ENCODE results near the gene LONP2.
"Not testable (repeated sequence)": the region's sequence is repeated elsewhere in the genome, so short reads cannot be mapped to it uniquely, and the experiment has no call there.

The LONP2 gene

GRCh38 chr16:48323783-48324775, 80.0 kb downstream of the LONP2 start:
- H3K4me3 ChIP-seq: no peak overlapping the region
- no peak overlapping the region for H3K27ac ChIP-seq

- peak overlapping the region in 1 of 21 experiments; percentile 2 for H3K27ac ChIP-seq
- no peak overlapping the region for H3K4me3 ChIP-seq
Observed at GRCh38 chr16:48326915-48327314, 82.8 kb downstream of the LONP2 start.

GRCh38 chr16:48329138-48329537, 85.0 kb downstream of the LONP2 start:
- Histone ChIP-seq H3K27ac (no peak overlapping the region), H3K4me3 (no peak overlapping the region)

GRCh38 chr16:48330189-48330840, 86.2 kb downstream of the LONP2 start:
- no peak overlapping the region for H3K4me3 ChIP-seq
- peak overlapping the region in 5 of 21 experiments; percentile 2 to 59 (median 3) for H3K27ac ChIP-seq

DNA sequence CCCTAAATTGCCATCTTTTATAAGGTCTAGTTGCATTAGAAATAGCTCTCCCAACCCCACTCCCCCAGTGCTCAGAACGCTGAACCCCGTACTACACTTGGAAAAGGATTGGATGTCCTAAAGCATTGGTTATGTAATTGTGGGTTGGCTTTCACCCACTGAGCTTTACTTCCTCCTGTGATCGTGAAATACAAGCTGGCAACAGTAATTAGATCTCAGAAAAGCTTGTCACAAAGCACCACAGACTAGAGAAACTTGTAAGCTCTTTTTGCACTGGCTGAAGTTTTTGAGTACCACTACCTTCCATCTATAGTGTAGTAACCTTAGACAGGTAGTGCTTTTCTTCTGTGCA, 86.7 kb downstream of the LONP2 start:
- Histone ChIP-seq H3K4me3 (no peak overlapping the region), H3K27ac (peak overlapping the region in 5 of 21 experiments; percentile 2 to 59 (median 3))

DNA sequence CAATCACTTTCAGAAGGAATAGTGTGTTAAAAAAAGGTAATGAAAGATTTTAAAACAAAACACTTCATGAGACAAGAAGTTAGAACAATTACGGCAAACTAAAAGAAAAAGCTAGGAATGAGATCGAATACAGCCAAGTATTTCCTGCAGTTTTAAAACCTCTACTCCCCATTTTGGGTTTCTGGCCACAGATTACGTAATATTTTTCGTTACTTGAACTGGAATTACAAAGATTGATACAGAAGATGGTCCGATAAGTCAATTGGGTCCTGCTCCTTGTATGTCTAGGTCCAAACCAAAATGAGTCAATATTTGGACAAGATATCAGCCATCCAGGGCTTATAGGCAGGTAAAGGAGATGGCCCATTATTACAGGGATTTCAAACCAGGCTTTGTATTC, 88.9 kb downstream of the LONP2 start:
- no peak overlapping the region for H3K4me3 ChIP-seq
- H3K27ac ChIP-seq: no peak overlapping the region

DNA sequence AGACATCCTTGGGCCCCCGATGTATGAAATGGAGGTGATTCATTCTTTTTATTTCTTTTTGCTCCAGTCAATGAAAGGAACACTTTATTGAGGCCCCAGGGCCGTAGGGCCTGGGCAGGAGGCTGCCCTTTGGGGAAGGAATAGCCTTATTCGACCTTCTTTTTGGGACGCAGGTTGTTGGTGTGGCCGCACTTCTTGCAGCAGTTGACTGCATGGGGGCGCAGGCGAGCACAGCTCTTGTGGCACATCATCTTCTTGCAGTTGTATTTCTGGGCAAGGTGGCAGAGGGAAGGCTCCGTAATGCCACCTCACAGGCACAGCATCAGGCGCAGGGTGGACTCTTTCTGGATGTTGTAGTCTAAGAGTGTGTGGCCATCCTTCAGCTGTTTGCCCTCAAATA, 90.2 kb downstream of the LONP2 start:
- H3K27ac ChIP-seq: peak overlapping the region in 1 of 21 experiments; percentile 6
- H3K4me3 ChIP-seq: no peak overlapping the region

GRCh38 chr16:48335961-48336360, 91.9 kb downstream of the LONP2 start:
- no peak overlapping the region for H3K27ac ChIP-seq
- no peak overlapping the region for H3K4me3 ChIP-seq

GRCh38 chr16:48340054-48340453, 96.0 kb downstream of the LONP2 start:
- Histone ChIP-seq H3K4me3 (no peak overlapping the region), H3K27ac (no peak overlapping the region)

DNA sequence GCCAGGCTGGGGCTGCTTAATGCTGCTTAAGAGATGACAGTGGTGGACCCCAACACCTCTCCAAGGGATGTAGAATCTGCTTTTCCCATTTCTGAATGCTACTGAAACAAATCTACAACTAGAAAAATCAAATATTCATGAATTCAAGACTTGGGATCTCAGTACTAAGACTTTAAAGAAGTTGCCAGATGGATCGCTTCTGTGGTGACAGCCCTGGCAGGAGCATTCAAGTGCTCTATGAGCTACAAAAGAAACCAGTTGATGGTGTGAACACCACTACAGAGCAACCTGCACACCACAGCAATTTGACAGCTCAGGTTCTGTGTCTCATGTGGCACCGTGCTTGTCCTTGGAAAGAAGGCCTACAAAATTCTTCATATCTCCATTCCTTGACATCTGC, 98.5 kb downstream of the LONP2 start:
- Histone ChIP-seq H3K27ac (no peak overlapping the region), H3K4me3 (no peak overlapping the region)

GRCh38 chr16:48347191-48347865, 103.2 kb downstream of the LONP2 start:
- Histone ChIP-seq H3K27ac (no peak overlapping the region), H3K4me3 (no peak overlapping the region)

- Histone ChIP-seq H3K4me3 (no peak overlapping the region), H3K27ac (no peak overlapping the region)
Observed at GRCh38 chr16:48347980-48348379, 103.9 kb downstream of the LONP2 start.

DNA sequence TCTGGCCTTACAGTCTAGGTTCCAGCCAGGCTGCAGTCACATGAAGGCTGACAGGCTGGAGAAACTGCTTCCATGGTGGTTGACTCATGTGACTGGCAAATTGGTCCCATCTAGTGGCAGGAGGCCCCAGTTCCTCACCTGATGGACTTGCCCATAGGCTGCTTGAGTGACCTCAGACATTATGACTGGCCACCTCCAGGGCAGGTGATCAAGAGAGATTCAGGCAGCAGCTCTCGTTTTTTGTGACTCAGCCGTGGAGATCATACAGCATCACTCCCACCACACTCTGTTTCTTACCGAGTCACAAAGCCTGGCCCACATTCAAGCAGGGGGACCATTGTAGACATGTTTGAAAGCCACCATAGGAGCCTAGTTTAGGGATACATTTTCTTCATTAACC, 106.6 kb downstream of the LONP2 start:
- Histone ChIP-seq H3K27ac (peak overlapping the region in 1 of 21 experiments; percentile 10), H3K4me3 (no peak overlapping the region)

DNA sequence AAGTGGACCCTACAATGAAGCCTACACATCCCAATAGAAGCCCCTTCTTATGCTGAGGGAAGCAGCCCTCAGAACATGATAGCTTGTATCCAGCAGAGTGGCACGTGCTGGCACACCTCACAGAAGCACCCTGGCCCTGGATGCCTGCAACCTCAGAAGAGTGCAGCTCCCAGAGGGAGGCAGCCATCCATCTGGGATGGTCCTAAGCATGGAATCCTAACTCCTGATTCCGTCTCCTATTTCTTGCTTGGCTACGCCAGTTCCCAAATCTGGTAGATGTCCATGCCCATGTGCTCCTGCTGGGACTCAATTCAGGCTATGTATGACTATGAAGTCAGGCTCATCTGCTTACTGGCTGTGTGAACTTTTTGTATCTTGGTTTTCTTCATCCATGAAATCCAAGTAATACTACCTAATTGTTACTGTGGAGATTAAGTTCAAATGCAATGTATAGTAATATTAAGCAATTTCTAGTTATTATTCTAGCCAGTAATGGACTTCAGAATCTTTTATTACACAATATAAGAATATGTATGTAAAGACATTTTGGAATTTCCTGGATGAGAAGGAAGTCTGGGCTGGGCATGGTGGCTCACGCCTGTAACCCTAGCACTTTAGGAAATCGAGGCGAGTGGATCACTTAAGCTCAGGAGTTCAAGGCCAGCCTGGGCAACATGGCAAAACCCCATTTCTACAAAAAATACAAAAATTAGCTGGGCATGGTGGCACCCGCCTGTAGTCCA, 108.7 kb downstream of the LONP2 start:
- no peak overlapping the region for H3K4me3 ChIP-seq
- H3K27ac ChIP-seq: no peak overlapping the region

DNA sequence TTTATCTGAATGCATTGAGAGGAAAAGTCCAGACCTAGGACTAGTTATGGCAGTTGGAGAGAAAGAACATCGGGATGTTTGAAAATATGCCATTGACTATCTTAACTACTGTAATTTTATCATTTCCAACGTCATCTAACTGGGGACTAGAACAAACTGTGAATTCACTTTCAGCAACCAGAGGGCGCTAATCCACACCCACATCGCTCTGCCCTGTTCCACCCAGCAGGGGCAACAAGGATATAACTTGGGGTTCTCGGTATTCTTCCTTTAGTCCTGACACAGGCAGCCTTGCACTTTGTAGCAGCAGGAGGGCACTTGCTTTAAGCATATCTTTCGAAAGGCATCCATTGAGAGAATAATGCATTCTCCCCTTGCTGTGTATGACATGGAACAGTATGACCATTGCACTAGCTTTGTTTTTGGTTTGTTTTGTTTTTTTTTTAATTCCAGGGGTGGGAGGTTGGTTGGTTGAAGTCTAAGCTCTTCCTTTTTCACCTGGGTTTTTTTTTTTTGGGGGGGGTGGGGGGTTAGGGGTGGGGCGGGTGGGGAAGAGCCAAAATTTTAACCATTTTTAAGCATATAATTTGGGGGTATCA, 109.6 kb downstream of the LONP2 start:
- H3K4me3 ChIP-seq: no peak overlapping the region
- no peak overlapping the region for H3K27ac ChIP-seq

- not testable (repeated sequence) for H3K4me3 ChIP-seq, H3K27ac ChIP-seq
Observed at GRCh38 chr16:48354385-48354784, 110.3 kb downstream of the LONP2 start.

GRCh38 chr16:48354877-48355855, 111.1 kb downstream of the LONP2 start:
- peak overlapping the region in 1 of 21 experiments; percentile 17 for H3K27ac ChIP-seq
- H3K4me3 ChIP-seq: no peak overlapping the region

GRCh38 chr16:48356633-48357376, 112.7 kb downstream of the LONP2 start:
- no peak overlapping the region for H3K27ac ChIP-seq
- no peak overlapping the region for H3K4me3 ChIP-seq
